Body of pancreas (tissue), 4 donors: ENCODE measurements around the gene TAF6L. TPM values are rescaled to one million over a fixed set of nuclear protein-coding genes. Genes with fewer than 3 reads are reported as not detected.
A peak's percentile ranks its signal among the peaks of the same experiment; 100 is the strongest.

Source experiments
- ATAC-seq: fragments of 150-250 bp; one replicate; pipeline ENCODE4 v1.9.1; 2016
- DNase-seq, 4 donors: peaks; one replicate each; pipeline ENCODE4 v3.0.0-alpha.2; 2019
- H3K27ac ChIP-seq, 4 donors: fragments of 200-600 bp; sonication (generic); 1 replicate in 3 of 4; 2 replicates in 1 of 4; pipeline versions ENCODE4 v1.5.1 to v1.6.1; 2016 to 2019; ENCODE audit warnings: mild to moderate bottlenecking in 1 of 4, mixed read lengths in 1 of 4, moderate library complexity in 1 of 4
- H3K27me3 ChIP-seq, 2 donors: fragments of 200-600 bp; sonication (generic); one replicate each; pipeline ENCODE4 v1.6.0; 2016; ENCODE audit warnings: mild to moderate bottlenecking in 1 of 2
- H3K36me3 ChIP-seq, 2 donors: fragments of 200-600 bp; sonication (generic); replicated peaks in 1 of 2; 2 replicates each; pipeline ENCODE4 v1.5.1; 2016; ENCODE audit warnings: low read depth in 2 of 2; ENCODE audit not compliant: insufficient read depth in 1 of 2
- H3K4me1 ChIP-seq: fragments of 200-600 bp; sonication (generic); one replicate; pipeline ENCODE4 v1.6.0; 2016
- H3K4me3 ChIP-seq, 2 donors: fragments of 200-600 bp; sonication (generic); 1 replicate in 1 of 2; 2 replicates in 1 of 2; pipeline ENCODE4 v1.5.1; 2016 to 2019
- H3K9me3 ChIP-seq, 3 donors: fragments of 200-600 bp; sonication (generic); 1 replicate in 2 of 3; 2 replicates in 1 of 3; pipeline ENCODE4 v1.5.1; 2016
- POLR2A ChIP-seq, 3 donors: fragments of 450-650 bp; IDR thresholded peaks; one replicate each; pipeline ENCODE4 v1.6.1; 2016; ENCODE audit warnings: antibody characterized with exemption in 3 of 3, mild to moderate bottlenecking in 2 of 3
- WGBS, 2 donors: methylation state at CpG; one replicate each; pipeline ENCODE4 v1.1.5; 2017; 5-methylcytosine and 5-hydroxymethylcytosine counted together
- intact Hi-C: fragments of 100-400 bp; cut with DNase I; formaldehyde crosslinking; loops from one replicate; pipeline ENCODE4 v1.15.1; 2023
- total RNA-seq, 2 donors: library from RNA; depleted of rRNA; stranded (reverse); fragments of >200 nt; gene quantifications; one replicate each; pipeline ENCODE4 v1.1.0, GENCODE V29; 2016
- TF ChIP-seq, protein P1 (sequence below), 7 experiments: fragments of 450-650 bp in 4 of 7; fragments of 200-600 bp in 3 of 7; sonication (generic) in 3 of 7; IDR thresholded peaks; one replicate each; pipeline ENCODE4 v1.5.1; 2016 to 2019; ENCODE audit warnings: antibody characterized with exemption in 7 of 7

TAF6L gene
- total RNA-seq, 2 donors from 2014 or later: 23.9 to 39.9 TPM

DNA sequence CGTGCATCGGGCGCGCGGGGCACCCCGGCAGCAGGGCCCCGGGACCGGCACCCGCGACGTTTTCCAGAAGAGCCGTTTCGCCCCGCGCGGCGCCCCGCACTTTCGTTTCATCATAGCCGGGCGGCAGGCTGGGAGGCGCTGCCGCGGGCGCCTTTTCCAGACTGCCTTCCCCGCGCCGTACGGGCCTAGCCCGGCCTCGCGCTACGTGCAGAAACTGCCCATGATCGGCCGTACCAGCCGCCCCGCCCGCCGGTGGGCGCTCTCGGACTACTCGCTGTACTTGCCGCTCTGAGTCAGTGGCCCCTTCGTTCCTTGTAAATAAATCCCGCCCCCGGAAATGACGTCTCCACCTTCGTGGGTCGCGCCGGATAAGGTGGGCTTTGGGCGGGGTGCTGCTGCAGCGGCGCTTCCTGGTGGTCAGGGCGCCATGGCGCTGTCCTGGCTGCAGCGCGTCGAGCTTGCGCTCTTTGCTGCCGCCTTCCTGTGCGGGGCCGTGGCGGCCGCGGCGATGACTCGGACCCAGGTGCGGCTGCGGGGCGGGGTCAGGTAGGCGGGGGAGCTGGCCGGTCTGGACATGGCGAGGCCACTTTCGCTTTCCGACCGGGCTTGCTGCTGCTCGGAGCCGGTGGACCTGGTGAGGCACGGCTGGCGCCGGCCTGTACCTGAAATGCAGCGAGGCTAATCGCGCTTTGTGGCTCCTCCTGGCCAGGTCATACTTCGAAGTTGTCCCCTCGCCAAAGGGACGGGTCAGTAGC lies 16.0 kb downstream of the TAF6L start, which contains the start of gene TMEM179B:
Gene TMEM179B (plus strand): TSS at position 398 of the 755 bp plus-strand sequence. CDS start 30 bp downstream, at position 428.
- peak; percentile 91 for ATAC-seq
- peak; percentile 98 to 99 (median 99) for DNase-seq
- Histone ChIP-seq H3K27me3 (no peaks in the 10 kb centered on the region), H3K36me3 (no peaks in the 10 kb centered on the region), H3K4me1 (peaks cover 46% of the 10 kb centered on the region), H3K27ac (peak within 1 kb of the TSS; percentile 85 to 98 (median 98)), H3K4me3 (peak within 1 kb of the TSS; percentile 79 to 86), H3K9me3 (no peaks in the 10 kb centered on the region)
- intact Hi-C loops: no loop called here
- TF ChIP-seq, protein P1, sequence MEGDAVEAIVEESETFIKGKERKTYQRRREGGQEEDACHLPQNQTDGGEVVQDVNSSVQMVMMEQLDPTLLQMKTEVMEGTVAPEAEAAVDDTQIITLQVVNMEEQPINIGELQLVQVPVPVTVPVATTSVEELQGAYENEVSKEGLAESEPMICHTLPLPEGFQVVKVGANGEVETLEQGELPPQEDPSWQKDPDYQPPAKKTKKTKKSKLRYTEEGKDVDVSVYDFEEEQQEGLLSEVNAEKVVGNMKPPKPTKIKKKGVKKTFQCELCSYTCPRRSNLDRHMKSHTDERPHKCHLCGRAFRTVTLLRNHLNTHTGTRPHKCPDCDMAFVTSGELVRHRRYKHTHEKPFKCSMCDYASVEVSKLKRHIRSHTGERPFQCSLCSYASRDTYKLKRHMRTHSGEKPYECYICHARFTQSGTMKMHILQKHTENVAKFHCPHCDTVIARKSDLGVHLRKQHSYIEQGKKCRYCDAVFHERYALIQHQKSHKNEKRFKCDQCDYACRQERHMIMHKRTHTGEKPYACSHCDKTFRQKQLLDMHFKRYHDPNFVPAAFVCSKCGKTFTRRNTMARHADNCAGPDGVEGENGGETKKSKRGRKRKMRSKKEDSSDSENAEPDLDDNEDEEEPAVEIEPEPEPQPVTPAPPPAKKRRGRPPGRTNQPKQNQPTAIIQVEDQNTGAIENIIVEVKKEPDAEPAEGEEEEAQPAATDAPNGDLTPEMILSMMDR (IDR thresholded peaks at IDR 0.05): peak; percentile 5 to 71 (median 59)
- TF ChIP-seq POLR2A (IDR thresholded peaks at IDR 0.05): peak; percentile 93 to 98 (median 96)
- 0% methylated on average over 16 to 88 of the region's 88 CpGs for WGBS, 2 donors

DNA sequence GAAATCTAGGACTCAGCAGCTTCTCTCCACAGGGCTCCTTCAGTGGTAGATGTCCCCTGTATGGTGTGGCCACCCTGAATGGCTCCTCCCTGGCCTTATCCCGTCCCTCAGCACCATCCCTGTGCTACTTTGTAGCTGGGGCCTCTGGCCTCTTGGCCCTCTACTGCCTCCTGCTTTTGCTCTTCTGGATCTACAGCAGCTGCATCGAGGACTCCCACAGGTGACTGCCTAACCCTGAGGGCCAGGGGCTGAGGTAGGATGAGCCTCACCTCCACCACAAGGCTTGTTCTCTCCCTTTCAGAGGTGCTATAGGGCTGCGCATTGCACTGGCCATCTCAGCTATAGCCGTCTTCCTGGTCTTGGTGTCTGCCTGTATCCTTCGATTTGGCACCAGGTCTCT lies 17.8 kb downstream of the TAF6L start:
- intact Hi-C loops: no loop called here

DNA sequence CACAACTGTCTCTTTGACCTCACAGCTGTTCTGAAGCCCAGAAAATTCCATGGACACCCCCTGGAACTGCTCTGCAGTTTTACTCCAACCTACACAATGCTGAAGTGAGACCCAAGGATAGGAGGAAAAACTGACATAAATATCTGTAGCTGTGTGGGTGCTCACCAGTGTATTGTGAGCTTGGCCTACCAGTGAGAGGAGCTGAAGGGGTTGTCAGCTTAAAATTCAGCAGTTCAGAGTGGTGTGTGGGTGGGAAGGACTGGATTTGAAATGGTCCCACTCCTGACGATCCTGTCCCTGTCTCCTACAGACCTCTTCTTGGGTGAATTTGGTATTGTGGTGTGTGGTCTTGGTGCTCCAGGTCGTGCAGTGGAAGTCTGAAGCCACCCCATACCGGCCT lies 18.4 kb downstream of the TAF6L start:
- Histone ChIP-seq H3K4me1 (peaks cover 52% of the 10 kb centered on the region), H3K9me3 (no peaks in the 10 kb centered on the region), H3K27me3 (no peaks in the 10 kb centered on the region), H3K27ac (peak overlapping the region in 1 of 4 donors; percentile 1), H3K4me3 (no peak overlapping the region), H3K36me3 (peaks cover 5 to 6% of the 10 kb centered on the region in 2 donors)
- intact Hi-C loops: no loop called here
- DNase-seq: no peak
- TF ChIP-seq POLR2A (IDR thresholded peaks at IDR 0.05): no peak
- TF ChIP-seq, protein P1 (IDR thresholded peaks at IDR 0.05): no peak
- ATAC-seq: no peak
- 66 to 83% methylated on average over 3 of the region's 3 CpGs for WGBS, 2 donors

More for the DNA sequence above, 17.8 kb downstream of the TAF6L start:
- Histone ChIP-seq H3K9me3 (no peaks in the 10 kb centered on the region), H3K27ac (peak overlapping the region in 2 of 4 donors; percentile 1 to 98), H3K4me1 (peaks cover 52% of the 10 kb centered on the region), H3K4me3 (no peak overlapping the region), H3K27me3 (no peaks in the 10 kb centered on the region), H3K36me3 (peaks cover 2 to 4% of the 10 kb centered on the region in 2 donors)
- DNase-seq (no peak), ATAC-seq (no peak)
- 45 to 83% methylated on average over 4 to 5 of the region's 5 CpGs for WGBS, 2 donors
- no peak for TF ChIP-seq POLR2A (IDR thresholded peaks at IDR 0.05)
- TF ChIP-seq, protein P1 (IDR thresholded peaks at IDR 0.05): no peak

DNA sequence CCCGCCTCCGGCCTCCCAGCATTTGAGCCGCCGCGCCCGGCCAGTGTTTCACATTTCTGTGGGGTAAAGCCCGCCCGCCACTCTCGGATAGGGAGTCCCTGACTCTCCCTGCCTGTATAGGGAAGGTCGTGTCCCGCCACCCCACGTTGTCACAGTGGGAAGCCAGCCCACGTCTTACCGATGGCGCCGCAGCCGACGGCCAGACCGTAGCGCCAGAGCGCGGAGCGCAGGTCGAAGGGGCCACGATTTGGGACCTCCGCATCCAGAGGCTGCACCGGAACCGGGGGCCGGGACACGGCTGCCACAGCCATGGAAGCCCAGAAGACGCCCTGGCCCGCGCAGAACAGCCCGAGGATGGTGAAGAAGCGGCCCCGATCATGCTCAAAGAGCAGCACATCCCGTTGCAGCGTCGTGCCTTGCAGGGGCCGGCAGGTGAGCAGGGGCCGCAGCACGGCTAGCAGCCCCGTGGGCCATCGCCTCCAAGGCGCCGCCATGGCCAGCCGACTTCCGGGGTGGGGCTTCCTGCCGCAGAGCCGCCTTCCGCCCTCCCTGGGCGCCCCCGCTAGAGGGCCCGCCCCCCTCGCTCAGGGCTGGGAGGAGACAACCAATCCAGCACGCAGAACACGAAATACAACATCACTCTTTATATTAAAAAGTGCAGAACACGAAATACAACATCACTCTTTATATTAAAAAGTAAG lies 20.5 kb downstream of the TAF6L start, which contains the start of gene TMEM223:
Gene TMEM223 (minus strand): TSS at position 506 of the 701 bp plus-strand sequence. CDS start 12 bp downstream, at position 494.
- peak within 1 kb of the TSS; percentile 48 to 86 (median 72) for H3K27ac ChIP-seq
- DNase-seq (peak; percentile 84 to 87 (median 86)), ATAC-seq (peak; percentile 70)
- peak within 1 kb of the TSS; percentile 42 to 97 for H3K4me3 ChIP-seq
- H3K27me3 ChIP-seq: no peaks in the 10 kb centered on the region
- H3K36me3 ChIP-seq: peaks cover 6 to 23% of the 10 kb centered on the region in 2 donors
- intact Hi-C loops: no loop called here
- H3K4me1 ChIP-seq: peaks cover 41% of the 10 kb centered on the region
- H3K9me3 ChIP-seq: no peaks in the 10 kb centered on the region
- 0% methylated on average over 2 to 50 of the region's 58 CpGs for WGBS, 2 donors
- peak; percentile 63 to 88 (median 84) for TF ChIP-seq POLR2A (IDR thresholded peaks at IDR 0.05)
- TF ChIP-seq, protein P1 (IDR thresholded peaks at IDR 0.05): peak in 4 of 7 experiments; percentile 32 to 43 (median 38)
